Spleen (tissue), 11 donors: Measurements from ENCODE around the gene KLHL26. TPM values are rescaled to one million over a fixed set of nuclear protein-coding genes. Genes with fewer than 3 reads are reported as not detected.

Source experiments
- DNase-seq: peaks from one replicate; pipeline ENCODE4 v3.0.0-alpha.2; 2020
- H3K27ac ChIP-seq, 8 donors: fragments of 200-600 bp; sonication (generic) in 7 of 8; 1 replicate in 4 of 8; 2 replicates in 4 of 8; pipeline versions ENCODE4 v1.5.0 to v1.8.0; 2016 to 2021; ENCODE audit warnings: inconsistent platforms in 4 of 8, mild to moderate bottlenecking in 4 of 8, moderate library complexity in 1 of 8
- H3K27me3 ChIP-seq, 7 donors: fragments of 200-600 bp; sonication (generic) in 6 of 7; replicated peaks in 1 of 7; 1 replicate in 4 of 7; 2 replicates in 3 of 7; pipeline versions ENCODE4 v1.5.0 to v1.8.0; 2016 to 2021; ENCODE audit warnings: inconsistent platforms in 3 of 7, mild to moderate bottlenecking in 1 of 7
- H3K36me3 ChIP-seq, 6 donors: fragments of 200-600 bp; sonication (generic) in 5 of 6; 1 replicate in 4 of 6; 2 replicates in 2 of 6; pipeline versions ENCODE4 v1.5.0 to v1.8.0; 2016 to 2021; ENCODE audit warnings: inconsistent platforms in 2 of 6
- H3K4me1 ChIP-seq, 6 donors: fragments of 200-600 bp; sonication (generic) in 5 of 6; 1 replicate in 3 of 6; 2 replicates in 3 of 6; pipeline versions ENCODE4 v1.5.0 to v1.8.0; 2016 to 2021; ENCODE audit warnings: inconsistent platforms in 3 of 6
- H3K4me3 ChIP-seq, 8 donors: fragments of 200-600 bp; sonication (generic) in 7 of 8; 1 replicate in 4 of 8; 2 replicates in 4 of 8; pipeline versions ENCODE4 v1.5.0 to v1.8.0; 2016 to 2021; ENCODE audit warnings: inconsistent platforms in 4 of 8, mild to moderate bottlenecking in 4 of 8, moderate library complexity in 2 of 8
- H3K9me3 ChIP-seq, 8 donors: fragments of 200-600 bp; sonication (generic) in 7 of 8; 1 replicate in 4 of 8; 2 replicates in 4 of 8; pipeline versions ENCODE4 v1.5.0 to v1.8.0; 2016 to 2021; ENCODE audit warnings: inconsistent platforms in 4 of 8
- POLR2A ChIP-seq, 3 donors: fragments of 450-650 bp; IDR thresholded peaks; one replicate each; pipeline ENCODE4 v1.5.1; 2017; ENCODE audit warnings: antibody characterized with exemption in 3 of 3, mild to moderate bottlenecking in 1 of 3
- POLR2AphosphoS5 ChIP-seq, 3 donors: sonication (generic); formaldehyde crosslinking; IDR thresholded peaks; one replicate each; pipeline ENCODE4 v1.5.1; 2017; ENCODE audit warnings: antibody characterized with exemption in 3 of 3
- WGBS, 5 donors: extraction: QIAGEN DNeasy Blood & Tissue Kit in 3 of 5; methylation state at CpG; one replicate each; pipeline versions ENCODE4 v1.1.5 to v1.1.7; 2013 to 2018; 5-methylcytosine and 5-hydroxymethylcytosine counted together
- intact Hi-C: fragments of 100-400 bp; cut with DNase I; formaldehyde crosslinking; loops from one replicate; pipeline ENCODE4 v1.15.0; 2023; ENCODE audit warnings: low total_unique reads
- polyA plus RNA-seq, 3 donors: library from polyadenylated mRNA; stranded (reverse); fragments of 200-250 nt; gene quantifications; one replicate each; pipeline ENCODE4 v1.2.1, GENCODE V29; 2013
- total RNA-seq, 7 donors: library from RNA; depleted of rRNA in 3 of 7; stranded (reverse); fragments of >200 nt in 3 of 7; fragmentation: NEBNext Ultra II Directional in 4 of 7; extraction: Animal tissue kit (Norgen Biotek cat#: 25700) in 4 of 7; gene quantifications; one replicate each; pipeline versions ENCODE4 v1.1.0 to v1.2.1, GENCODE V29; 2016 to 2021
- TF ChIP-seq, protein P1 (sequence below), 11 experiments: fragments of 200-600 bp in 7 of 11; fragments of 450-650 bp in 4 of 11; sonication (generic) in 4 of 11; IDR thresholded peaks in 8 of 11; conservative IDR thresholded peaks in 3 of 11; 1 replicate in 7 of 11; 2 replicates in 4 of 11; pipeline versions ENCODE4 v1.4.0 to v1.8.0; 2016 to 2021; ENCODE audit warnings: antibody characterized with exemption in 11 of 11, inconsistent platforms in 4 of 11, mild to moderate bottlenecking in 1 of 11
- donor health status: healthy with polysubstance abuse.
- donor health status: DM: no; HTN: no; CAD: no; lungs with moderate emphysema.
- donor health status: DM: no; HTN: no; CAD: no.
- donor health status: Bipolar disorder and iron deficiency.
- donor health status: healthy.
- donor health status: DM: no; HTN: no; CAD: no.
- donor health status: DM: yes; HTN: yes; CAD: no.

The KLHL26 gene
- total and polyA plus RNA-seq, 10 donors, result 1.7 to 23.1 (median 7.2) TPM

DNA sequence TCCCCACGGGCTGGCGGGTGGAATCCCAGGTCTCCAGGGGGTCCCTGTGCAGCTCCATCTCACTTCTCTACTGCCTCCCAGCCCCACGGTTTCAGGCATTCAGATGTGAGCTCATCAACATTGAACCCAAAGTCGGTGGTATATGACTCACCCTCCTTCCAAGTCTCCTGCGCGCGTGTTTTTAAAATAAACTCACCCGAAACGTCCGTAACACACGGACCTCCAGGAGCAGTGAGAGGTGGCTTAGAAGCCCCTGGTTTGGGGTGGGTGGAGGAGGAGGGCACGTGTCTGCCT lies 32.6 kb downstream of the KLHL26 start:
- H3K4me3 ChIP-seq, result no peak overlapping the region
- no peaks in the 10 kb centered on the region for H3K9me3 ChIP-seq
- 90 to 95% (median 94%) methylated on average over 12 of the region's 12 CpGs for WGBS, 5 donors
- no peaks in the 10 kb centered on the region for H3K27me3 ChIP-seq
- H3K27ac ChIP-seq, result no peak overlapping the region
- TF ChIP-seq POLR2A (IDR thresholded peaks at IDR 0.05), result no peak
- no peak for TF ChIP-seq POLR2AphosphoS5 (IDR thresholded peaks at IDR 0.05)
- TF ChIP-seq, protein P1, sequence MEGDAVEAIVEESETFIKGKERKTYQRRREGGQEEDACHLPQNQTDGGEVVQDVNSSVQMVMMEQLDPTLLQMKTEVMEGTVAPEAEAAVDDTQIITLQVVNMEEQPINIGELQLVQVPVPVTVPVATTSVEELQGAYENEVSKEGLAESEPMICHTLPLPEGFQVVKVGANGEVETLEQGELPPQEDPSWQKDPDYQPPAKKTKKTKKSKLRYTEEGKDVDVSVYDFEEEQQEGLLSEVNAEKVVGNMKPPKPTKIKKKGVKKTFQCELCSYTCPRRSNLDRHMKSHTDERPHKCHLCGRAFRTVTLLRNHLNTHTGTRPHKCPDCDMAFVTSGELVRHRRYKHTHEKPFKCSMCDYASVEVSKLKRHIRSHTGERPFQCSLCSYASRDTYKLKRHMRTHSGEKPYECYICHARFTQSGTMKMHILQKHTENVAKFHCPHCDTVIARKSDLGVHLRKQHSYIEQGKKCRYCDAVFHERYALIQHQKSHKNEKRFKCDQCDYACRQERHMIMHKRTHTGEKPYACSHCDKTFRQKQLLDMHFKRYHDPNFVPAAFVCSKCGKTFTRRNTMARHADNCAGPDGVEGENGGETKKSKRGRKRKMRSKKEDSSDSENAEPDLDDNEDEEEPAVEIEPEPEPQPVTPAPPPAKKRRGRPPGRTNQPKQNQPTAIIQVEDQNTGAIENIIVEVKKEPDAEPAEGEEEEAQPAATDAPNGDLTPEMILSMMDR (IDR thresholded peaks at IDR 0.05 in 8 of 11, conservative IDR thresholded peaks at IDR 0.05 in 3 of 11), result no peak
- peaks cover 0 to 19% (median 2%) of the 10 kb centered on the region in 6 donors for H3K4me1 ChIP-seq
- no peak for DNase-seq
- intact Hi-C loops, result no loop called here
- H3K36me3 ChIP-seq, result peaks cover 0 to 80% (median 31%) of the 10 kb centered on the region in 6 donors

DNA sequence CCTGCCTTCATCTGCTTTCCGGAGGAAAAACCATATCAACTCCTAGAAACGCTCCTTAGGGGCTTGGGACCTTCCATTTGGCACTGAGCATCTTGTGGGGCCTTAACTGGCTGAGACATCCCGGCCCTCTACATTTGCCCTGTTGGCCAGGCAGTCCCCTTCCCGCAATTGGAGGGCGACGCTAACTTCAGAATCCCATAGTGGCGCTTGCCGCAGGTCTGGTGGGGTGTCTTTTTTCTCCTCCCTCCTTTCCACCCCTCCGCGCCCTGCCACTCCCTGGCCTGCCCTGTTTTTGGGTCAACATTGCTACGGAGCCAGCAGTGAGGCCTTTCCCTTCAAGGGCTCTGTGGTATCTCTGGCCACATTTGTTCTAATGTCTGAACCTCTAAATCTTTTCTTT lies 33.1 kb downstream of the KLHL26 start:
- Histone ChIP-seq H3K27ac (no peak overlapping the region), H3K36me3 (peaks cover 0 to 76% (median 31%) of the 10 kb centered on the region in 6 donors), H3K4me3 (no peak overlapping the region), H3K9me3 (no peaks in the 10 kb centered on the region), H3K27me3 (no peaks in the 10 kb centered on the region), H3K4me1 (peaks cover 0 to 17% (median 0%) of the 10 kb centered on the region in 6 donors)
- TF ChIP-seq POLR2A (IDR thresholded peaks at IDR 0.05) (no peak), POLR2AphosphoS5 (IDR thresholded peaks at IDR 0.05) (no peak)
- TF ChIP-seq, protein P1 (IDR thresholded peaks at IDR 0.05 in 8 of 11, conservative IDR thresholded peaks at IDR 0.05 in 3 of 11), result no peak
- WGBS, 5 donors, result 89 to 96% (median 94%) methylated on average over 11 of the region's 11 CpGs
- intact Hi-C loops, result no loop called here
- no peak for DNase-seq

DNA sequence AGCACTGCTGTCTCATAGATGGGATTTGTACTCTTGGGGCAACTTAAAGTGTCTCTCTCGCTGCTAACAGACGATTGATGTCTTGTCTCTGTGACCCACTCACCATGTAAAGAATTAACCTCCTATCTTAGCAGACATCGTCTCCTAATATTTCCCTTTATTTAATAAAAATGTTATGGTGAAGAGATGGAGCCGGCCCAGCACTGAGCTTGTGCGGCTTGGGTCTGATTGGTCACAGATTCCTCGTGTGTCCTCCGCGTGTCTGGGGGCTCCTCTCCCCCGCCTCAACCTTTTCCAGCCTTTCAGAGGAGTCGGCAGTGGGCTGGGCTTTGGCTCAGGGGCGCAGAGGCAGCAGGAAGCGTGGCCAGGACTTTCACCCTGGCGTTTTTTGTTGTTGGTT lies 33.5 kb downstream of the KLHL26 start:
- Histone ChIP-seq H3K27me3 (no peaks in the 10 kb centered on the region), H3K9me3 (no peaks in the 10 kb centered on the region), H3K27ac (no peak overlapping the region), H3K4me1 (peaks cover 0 to 14% (median 0%) of the 10 kb centered on the region in 6 donors), H3K4me3 (no peak overlapping the region), H3K36me3 (peaks cover 0 to 72% (median 31%) of the 10 kb centered on the region in 6 donors)
- no peak for TF ChIP-seq POLR2A (IDR thresholded peaks at IDR 0.05)
- TF ChIP-seq POLR2AphosphoS5 (IDR thresholded peaks at IDR 0.05), result no peak
- TF ChIP-seq, protein P1 (IDR thresholded peaks at IDR 0.05 in 8 of 11, conservative IDR thresholded peaks at IDR 0.05 in 3 of 11), result no peak
- 89 to 93% (median 90%) methylated on average over 13 of the region's 13 CpGs for WGBS, 5 donors
- no peak for DNase-seq
- intact Hi-C loops, result no loop called here

DNA sequence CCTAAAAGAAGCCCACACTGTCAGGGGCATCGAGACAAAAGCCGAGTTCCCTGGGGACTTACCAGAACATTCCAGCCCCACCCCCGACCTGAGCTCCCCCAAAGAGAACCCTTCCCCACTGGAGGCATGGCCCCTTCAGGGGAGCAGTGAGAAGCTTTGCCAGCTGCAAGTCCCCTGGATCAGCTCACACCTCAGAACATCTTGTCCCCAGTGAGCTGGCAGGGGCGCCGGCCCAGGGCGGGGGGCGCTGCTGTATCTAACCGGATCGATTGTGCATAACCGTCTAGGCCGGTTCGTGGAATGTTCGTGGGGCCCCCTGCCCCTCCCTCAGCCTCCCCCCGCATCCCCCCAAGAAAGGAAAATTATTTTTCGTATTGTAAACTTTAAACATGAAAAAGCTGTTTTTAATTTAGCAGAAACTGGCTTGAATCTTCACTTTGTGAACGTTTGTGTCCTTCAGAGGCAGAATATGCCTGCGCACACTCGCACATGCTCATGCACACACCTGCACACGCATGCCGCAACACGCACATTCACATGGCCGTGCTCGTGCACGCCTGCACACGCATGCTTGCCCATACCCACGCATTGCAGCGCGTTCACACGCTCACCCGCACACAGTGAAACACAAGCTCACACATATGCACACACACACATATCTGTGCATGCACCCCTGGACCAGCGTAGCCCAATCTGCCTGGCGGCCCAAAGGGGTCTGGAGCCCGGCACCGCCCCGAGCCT lies 34.6 kb downstream of the KLHL26 start:
- DNase-seq, result no peak
- intact Hi-C loops, result no loop called here
- no peak overlapping the region for H3K4me3 ChIP-seq

More for the DNA sequence above, 34.6 kb downstream of the KLHL26 start:
- H3K4me1 ChIP-seq, result peaks cover 0 to 3% (median 0%) of the 10 kb centered on the region in 6 donors
- no peak for TF ChIP-seq POLR2A (IDR thresholded peaks at IDR 0.05)
- no peak for TF ChIP-seq POLR2AphosphoS5 (IDR thresholded peaks at IDR 0.05)
- TF ChIP-seq, protein P1 (IDR thresholded peaks at IDR 0.05 in 8 of 11, conservative IDR thresholded peaks at IDR 0.05 in 3 of 11), result no peak
- peaks cover 0 to 60% (median 28%) of the 10 kb centered on the region in 6 donors for H3K36me3 ChIP-seq
- no peaks in the 10 kb centered on the region for H3K9me3 ChIP-seq
- H3K27me3 ChIP-seq, result no peaks in the 10 kb centered on the region
- 91 to 96% (median 92%) methylated on average over 30 to 35 of the region's 35 CpGs for WGBS, 5 donors
- no peak overlapping the region for H3K27ac ChIP-seq
